Uterus (tissue), 4 donors: Measurements from ENCODE around the gene ARID5B. TPM values are rescaled to one million over a fixed set of nuclear protein-coding genes. Genes with fewer than 3 reads are reported as not detected.
A peak's percentile ranks its signal among the peaks of the same experiment; 100 is the strongest.

ENCODE experiments used
- DNase-seq, 2 donors: peaks; one replicate each; pipeline ENCODE4 v3.0.0-alpha.2; 2019 to 2020
- H3K27ac ChIP-seq, 2 donors: fragments of 200-600 bp; sonication (generic); 1 replicate in 1 of 2; 2 replicates in 1 of 2; pipeline ENCODE4 v1.5.1; 2016 to 2018
- H3K27me3 ChIP-seq, 2 donors: fragments of 200-600 bp; sonication (generic); one replicate each; pipeline ENCODE4 v1.5.1; 2018 to 2019; ENCODE audit warnings: control low read depth in 1 of 2
- H3K36me3 ChIP-seq, 2 donors: fragments of 200-600 bp; sonication (generic); one replicate each; pipeline ENCODE4 v1.5.1; 2019; ENCODE audit warnings: control low read depth in 1 of 2
- H3K4me1 ChIP-seq, 2 donors: fragments of 200-600 bp; sonication (generic); one replicate each; pipeline ENCODE4 v1.5.1; 2018 to 2019; ENCODE audit warnings: control low read depth in 1 of 2
- H3K4me3 ChIP-seq, 2 donors: fragments of 200-600 bp; sonication (generic); 1 replicate in 1 of 2; 2 replicates in 1 of 2; pipeline ENCODE4 v1.5.1; 2018 to 2019; ENCODE audit warnings: mild to moderate bottlenecking in 1 of 2
- H3K9me3 ChIP-seq, 2 donors: fragments of 200-600 bp; sonication (generic); one replicate each; pipeline ENCODE4 v1.5.1; 2019; ENCODE audit warnings: control low read depth in 1 of 2
- POLR2A ChIP-seq, 2 donors: fragments of 450-650 bp; IDR thresholded peaks; one replicate each; pipeline ENCODE4 v1.6.1; 2016; ENCODE audit warnings: antibody characterized with exemption in 2 of 2, mild to moderate bottlenecking in 1 of 2, moderate library complexity in 1 of 2
- intact Hi-C: fragments of 100-400 bp; cut with DNase I; formaldehyde crosslinking; loops from one replicate; pipeline ENCODE4 v1.15.1; 2023; ENCODE audit warnings: low total_unique reads
- total RNA-seq, 4 donors: library from RNA; depleted of rRNA in 3 of 4; stranded (reverse); fragments of >200 nt in 3 of 4; gene quantifications; one replicate each; pipeline versions ENCODE4 v1.1.0 to v1.2.4, GENCODE V29; 2014 to 2023
- TF ChIP-seq, protein P1 (sequence below), 4 experiments: fragments of 200-600 bp in 2 of 4; fragments of 450-650 bp in 2 of 4; sonication (generic) in 2 of 4; IDR thresholded peaks; one replicate each; pipeline ENCODE4 v1.5.1; 2016 to 2019; ENCODE audit warnings: antibody characterized with exemption in 4 of 4, mild to moderate bottlenecking in 2 of 4, moderate library complexity in 1 of 4
- donor health status: DM: yes; HTN: yes; CAD: no.

Gene ARID5B
- 10 to 100 TPM; 38.7 to 64.1 (median 56.6) TPM for total RNA-seq

DNA sequence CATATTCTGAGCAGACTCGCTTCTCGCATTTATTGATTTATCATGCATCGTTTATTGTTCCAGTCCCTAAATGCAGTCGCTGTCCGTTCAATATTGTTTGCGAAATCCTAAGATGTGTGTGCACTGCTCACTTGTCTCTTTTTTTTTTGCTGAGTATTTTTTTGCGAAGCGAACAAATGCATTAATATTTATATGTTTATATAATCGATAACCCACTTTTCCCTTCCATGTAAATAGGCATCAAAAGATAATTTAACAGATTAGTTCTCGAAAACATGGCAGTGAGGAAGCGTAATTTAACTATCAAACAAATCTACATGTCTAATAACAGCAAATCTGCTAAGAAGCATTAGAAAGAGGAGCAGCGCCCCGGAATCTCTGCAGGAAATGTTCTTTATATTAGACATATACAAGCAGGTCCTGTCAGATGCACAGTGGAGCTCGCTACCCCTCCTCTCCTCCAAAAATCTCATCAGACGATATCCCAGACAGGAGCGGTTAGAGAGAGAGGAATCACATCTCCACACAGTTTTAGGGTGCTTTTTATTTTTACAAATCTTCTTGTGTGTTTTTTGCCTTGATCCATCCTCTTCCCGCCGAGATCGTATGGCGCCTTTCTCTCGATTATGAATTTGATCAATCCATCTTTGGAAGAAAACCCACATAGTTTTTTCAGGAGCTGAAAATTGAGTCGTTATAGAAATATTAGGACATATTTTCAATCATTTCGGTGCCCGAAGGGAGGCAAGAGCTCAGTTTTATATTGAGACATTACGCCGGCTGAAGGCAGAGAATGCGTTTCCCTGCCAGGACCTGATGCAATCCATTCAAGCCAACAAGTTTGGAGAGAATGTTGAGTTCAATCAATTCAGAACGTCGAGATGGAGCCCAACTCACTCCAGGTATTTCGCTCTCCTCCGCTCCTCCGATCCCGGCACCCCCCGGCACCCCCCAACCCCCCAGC lies at the start of gene ARID5B:
ARID5B (plus strand) TSS at position 871 of the 964 bp plus-strand sequence; CDS start at position 882, 11 bp downstream.
- Histone ChIP-seq H3K27me3 (no peaks in the 10 kb centered on the region), H3K4me1 (peaks cover 0 to 4% of the 10 kb centered on the region in 2 donors), H3K4me3 (peak within 1 kb of the TSS; percentile 75 to 83), H3K36me3 (no peaks in the 10 kb centered on the region), H3K9me3 (no peaks in the 10 kb centered on the region), H3K27ac (peak within 1 kb of the TSS; percentile 98 to 100)
- DNase-seq = peak; percentile 35 to 52
- intact Hi-C loops = loop anchor here (10.0 kb wide), 1 partner anchor 124 kb away; no protein-coding TSS in a partner anchor
- TF ChIP-seq POLR2A (IDR thresholded peaks at IDR 0.05) = no peak
- TF ChIP-seq, protein P1, sequence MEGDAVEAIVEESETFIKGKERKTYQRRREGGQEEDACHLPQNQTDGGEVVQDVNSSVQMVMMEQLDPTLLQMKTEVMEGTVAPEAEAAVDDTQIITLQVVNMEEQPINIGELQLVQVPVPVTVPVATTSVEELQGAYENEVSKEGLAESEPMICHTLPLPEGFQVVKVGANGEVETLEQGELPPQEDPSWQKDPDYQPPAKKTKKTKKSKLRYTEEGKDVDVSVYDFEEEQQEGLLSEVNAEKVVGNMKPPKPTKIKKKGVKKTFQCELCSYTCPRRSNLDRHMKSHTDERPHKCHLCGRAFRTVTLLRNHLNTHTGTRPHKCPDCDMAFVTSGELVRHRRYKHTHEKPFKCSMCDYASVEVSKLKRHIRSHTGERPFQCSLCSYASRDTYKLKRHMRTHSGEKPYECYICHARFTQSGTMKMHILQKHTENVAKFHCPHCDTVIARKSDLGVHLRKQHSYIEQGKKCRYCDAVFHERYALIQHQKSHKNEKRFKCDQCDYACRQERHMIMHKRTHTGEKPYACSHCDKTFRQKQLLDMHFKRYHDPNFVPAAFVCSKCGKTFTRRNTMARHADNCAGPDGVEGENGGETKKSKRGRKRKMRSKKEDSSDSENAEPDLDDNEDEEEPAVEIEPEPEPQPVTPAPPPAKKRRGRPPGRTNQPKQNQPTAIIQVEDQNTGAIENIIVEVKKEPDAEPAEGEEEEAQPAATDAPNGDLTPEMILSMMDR (IDR thresholded peaks at IDR 0.05) = no peak

- Histone ChIP-seq H3K4me1 (no peaks in the 10 kb centered on the region), H3K9me3 (no peaks in the 10 kb centered on the region), H3K27ac (no peak overlapping the region), H3K4me3 (no peak overlapping the region), H3K36me3 (no peaks in the 10 kb centered on the region), H3K27me3 (no peaks in the 10 kb centered on the region)
- TF ChIP-seq, protein P1 (IDR thresholded peaks at IDR 0.05) = no peak
- TF ChIP-seq POLR2A (IDR thresholded peaks at IDR 0.05) = no peak
- no peak for DNase-seq
- intact Hi-C loops = no loop called here
Measured at GRCh38 chr10:61852261-61852660, 49.2 kb upstream of the ARID5B start.

- no peaks in the 10 kb centered on the region for H3K27me3 ChIP-seq
- DNase-seq = no peak
- intact Hi-C loops = no loop called here
- no peaks in the 10 kb centered on the region for H3K36me3 ChIP-seq
- TF ChIP-seq, protein P1 (IDR thresholded peaks at IDR 0.05) = no peak
- no peak for TF ChIP-seq POLR2A (IDR thresholded peaks at IDR 0.05)
- H3K4me3 ChIP-seq = no peak overlapping the region
- H3K4me1 ChIP-seq = no peaks in the 10 kb centered on the region
- no peak overlapping the region for H3K27ac ChIP-seq
- H3K9me3 ChIP-seq = no peaks in the 10 kb centered on the region
Measured at GRCh38 chr10:61855771-61856170, 45.7 kb upstream of the ARID5B start.

DNA sequence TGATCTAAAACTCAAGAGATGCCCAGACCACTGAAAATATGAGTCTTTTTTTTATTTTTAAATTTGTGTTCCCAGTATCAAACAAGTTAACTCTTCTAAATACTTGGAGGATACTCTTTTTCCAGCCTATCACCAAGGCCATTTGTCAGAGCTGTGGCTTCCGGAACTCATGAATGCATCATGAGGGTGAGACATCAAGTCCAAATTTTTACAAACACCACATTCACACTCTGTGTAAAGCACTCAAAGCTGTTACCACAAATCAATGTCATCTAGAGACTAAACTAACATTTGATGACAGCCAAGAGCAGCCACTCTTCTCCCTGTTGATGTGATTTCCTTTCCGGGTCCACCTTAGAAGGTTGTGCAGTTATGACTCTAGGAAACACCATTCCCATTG lies 43.8 kb upstream of the ARID5B start:
- H3K36me3 ChIP-seq = no peaks in the 10 kb centered on the region
- H3K4me3 ChIP-seq = no peak overlapping the region
- H3K9me3 ChIP-seq = no peaks in the 10 kb centered on the region
- intact Hi-C loops = no loop called here
- TF ChIP-seq POLR2A (IDR thresholded peaks at IDR 0.05) = no peak
- no peaks in the 10 kb centered on the region for H3K27me3 ChIP-seq
- no peak for DNase-seq
- H3K4me1 ChIP-seq = no peaks in the 10 kb centered on the region
- H3K27ac ChIP-seq = no peak overlapping the region

- Histone ChIP-seq H3K27ac (no peak overlapping the region), H3K36me3 (no peaks in the 10 kb centered on the region), H3K4me1 (no peaks in the 10 kb centered on the region), H3K9me3 (no peaks in the 10 kb centered on the region), H3K4me3 (no peak overlapping the region), H3K27me3 (no peaks in the 10 kb centered on the region)
- intact Hi-C loops = no loop called here
- no peak for DNase-seq
- TF ChIP-seq POLR2A (IDR thresholded peaks at IDR 0.05) = no peak
- TF ChIP-seq, protein P1 (IDR thresholded peaks at IDR 0.05) = no peak
Measured at GRCh38 chr10:61859786-61860185, 41.7 kb upstream of the ARID5B start.
